Astrocyte of the cerebellum (primary cell): Measurements from ENCODE around the gene CD200.
"Not testable (repeated sequence)": the region's sequence is repeated elsewhere in the genome, so short reads cannot be mapped to it uniquely, and the experiment has no call there.

Experiments
- DNase-seq: peaks from one replicate; pipeline ENCODE4 v3.0.0-alpha.2; 2011; ENCODE audit warnings: low read depth
- H3K4me3 ChIP-seq: 2 replicates; pipeline ENCODE4 v1.5.1; 2011; ENCODE audit warnings: mild to moderate bottlenecking, low read depth, low read length, moderate library complexity
- in situ Hi-C: cut with HindIII; loops from 2 replicates; pipeline ENCODE4 v1.10.0; 2017; ENCODE audit warnings: low sequenced_read_pairs
- TF ChIP-seq, protein P1 (sequence below): IDR thresholded peaks from 2 replicates; pipeline ENCODE4 v1.5.1; 2012; ENCODE audit warnings: low read length, low read depth, moderate library complexity, mild to moderate bottlenecking; ENCODE audit errors: missing control alignments

Gene CD200

DNA sequence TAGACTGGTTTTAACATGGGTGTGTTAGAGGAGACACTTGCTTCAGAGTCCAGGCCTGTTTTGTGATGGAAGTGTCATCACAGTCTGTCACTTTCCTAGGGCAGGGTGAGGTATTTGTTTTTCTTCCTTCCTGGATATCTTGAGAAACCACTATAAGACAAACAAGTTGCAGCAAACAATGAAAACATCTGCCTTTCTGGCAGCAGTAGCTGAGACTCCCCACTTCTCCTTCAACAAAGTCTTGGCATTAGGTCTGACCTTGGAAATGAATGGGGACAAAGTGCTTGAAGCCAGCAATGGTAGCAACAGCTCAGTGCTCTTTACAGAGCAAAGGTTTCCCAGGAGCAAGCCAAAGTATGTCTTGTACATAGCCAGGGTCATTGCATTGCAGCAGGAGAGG is 64.6 kb downstream of the CD200 start:
- in situ Hi-C loops = no loop called here
- no peak for DNase-seq
- H3K4me3 ChIP-seq = no peak overlapping the region
- TF ChIP-seq, protein P1, sequence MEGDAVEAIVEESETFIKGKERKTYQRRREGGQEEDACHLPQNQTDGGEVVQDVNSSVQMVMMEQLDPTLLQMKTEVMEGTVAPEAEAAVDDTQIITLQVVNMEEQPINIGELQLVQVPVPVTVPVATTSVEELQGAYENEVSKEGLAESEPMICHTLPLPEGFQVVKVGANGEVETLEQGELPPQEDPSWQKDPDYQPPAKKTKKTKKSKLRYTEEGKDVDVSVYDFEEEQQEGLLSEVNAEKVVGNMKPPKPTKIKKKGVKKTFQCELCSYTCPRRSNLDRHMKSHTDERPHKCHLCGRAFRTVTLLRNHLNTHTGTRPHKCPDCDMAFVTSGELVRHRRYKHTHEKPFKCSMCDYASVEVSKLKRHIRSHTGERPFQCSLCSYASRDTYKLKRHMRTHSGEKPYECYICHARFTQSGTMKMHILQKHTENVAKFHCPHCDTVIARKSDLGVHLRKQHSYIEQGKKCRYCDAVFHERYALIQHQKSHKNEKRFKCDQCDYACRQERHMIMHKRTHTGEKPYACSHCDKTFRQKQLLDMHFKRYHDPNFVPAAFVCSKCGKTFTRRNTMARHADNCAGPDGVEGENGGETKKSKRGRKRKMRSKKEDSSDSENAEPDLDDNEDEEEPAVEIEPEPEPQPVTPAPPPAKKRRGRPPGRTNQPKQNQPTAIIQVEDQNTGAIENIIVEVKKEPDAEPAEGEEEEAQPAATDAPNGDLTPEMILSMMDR = no peak

DNA sequence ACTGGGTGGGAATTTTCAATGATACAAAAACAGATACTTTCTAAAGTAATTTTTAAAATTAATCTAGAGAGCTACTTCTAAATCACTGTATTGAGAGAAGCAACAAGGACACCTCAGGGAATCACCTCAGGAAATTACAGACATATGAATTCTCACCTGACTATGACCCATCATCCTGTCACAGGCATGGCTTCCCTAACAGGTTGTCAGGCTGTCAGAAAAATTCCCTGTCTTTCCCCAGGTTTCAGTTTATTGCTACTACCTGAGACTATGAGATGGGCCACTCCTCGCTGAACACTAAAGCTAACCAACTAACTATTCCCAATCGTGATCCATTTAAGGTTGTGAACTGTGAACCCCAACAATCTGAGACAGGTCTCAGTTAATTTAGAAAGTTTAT is 66.1 kb downstream of the CD200 start:
- TF ChIP-seq, protein P1 = no peak
- DNase-seq = no peak
- in situ Hi-C loops = no loop called here
- no peak overlapping the region for H3K4me3 ChIP-seq

DNA sequence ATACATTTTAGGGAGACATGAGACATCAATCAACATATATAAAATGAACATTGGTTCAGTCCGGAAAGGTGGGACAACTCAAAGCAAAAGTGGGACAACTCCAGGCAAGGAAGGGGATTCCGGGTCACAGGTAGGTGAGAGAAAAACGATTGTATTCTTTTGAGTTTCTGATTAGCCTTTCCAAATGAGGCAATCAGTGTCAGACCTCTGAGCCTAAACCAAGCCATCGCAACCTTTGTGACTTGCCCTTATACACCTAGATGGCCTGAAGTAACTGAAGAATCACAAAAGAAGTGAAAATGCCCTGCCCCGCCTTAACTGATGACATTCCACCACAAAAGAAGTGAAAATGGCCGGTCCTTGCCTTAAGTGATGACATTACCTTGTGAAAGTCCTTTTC is 66.6 kb downstream of the CD200 start:
- in situ Hi-C loops, DNase-seq, H3K4me3 ChIP-seq: not testable (repeated sequence)

DNA sequence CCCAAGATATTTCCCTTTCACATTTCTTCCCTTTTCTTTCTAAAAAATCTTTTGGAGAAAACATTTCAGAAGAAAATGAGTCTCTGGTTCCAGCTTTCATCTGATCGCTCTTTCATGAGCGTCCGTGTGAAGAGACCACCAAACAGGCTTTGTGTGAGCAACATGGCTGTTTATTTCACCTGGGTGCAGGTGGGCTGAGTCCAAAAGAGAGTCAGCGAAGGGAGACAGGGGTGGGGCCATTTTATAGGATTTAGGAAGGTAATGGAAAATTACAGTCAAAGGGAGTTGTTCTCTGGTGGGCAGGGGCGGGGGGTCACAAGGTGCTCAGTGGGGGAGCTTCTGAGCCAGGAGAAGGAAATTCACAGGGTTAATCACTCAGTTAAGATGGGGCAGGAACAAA is 67.4 kb downstream of the CD200 start:
- DNase-seq, in situ Hi-C loops, H3K4me3 ChIP-seq: not testable (repeated sequence)

DNA sequence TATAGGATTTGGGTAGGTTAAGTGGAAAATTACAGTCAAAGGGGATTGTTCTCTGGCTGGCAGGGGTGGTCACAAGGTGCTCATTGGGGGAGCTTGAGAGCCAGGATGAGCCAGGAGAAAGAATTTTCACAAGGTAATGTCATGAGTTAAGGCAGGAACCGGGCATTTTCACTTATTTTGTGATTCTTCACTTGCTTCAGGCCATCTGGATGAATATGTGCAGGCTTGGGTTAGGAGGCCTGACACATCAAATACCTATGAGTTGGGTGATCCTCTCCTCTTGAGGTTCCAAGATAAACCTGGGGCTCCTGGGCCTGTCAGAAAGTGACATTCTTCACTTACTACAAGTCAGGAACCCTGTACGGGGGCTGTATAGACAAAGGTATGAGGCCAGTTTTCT is 68.7 kb downstream of the CD200 start:
- TF ChIP-seq, protein P1 = no peak
- in situ Hi-C loops = no loop called here
- no peak overlapping the region for H3K4me3 ChIP-seq
- DNase-seq = no peak

DNA sequence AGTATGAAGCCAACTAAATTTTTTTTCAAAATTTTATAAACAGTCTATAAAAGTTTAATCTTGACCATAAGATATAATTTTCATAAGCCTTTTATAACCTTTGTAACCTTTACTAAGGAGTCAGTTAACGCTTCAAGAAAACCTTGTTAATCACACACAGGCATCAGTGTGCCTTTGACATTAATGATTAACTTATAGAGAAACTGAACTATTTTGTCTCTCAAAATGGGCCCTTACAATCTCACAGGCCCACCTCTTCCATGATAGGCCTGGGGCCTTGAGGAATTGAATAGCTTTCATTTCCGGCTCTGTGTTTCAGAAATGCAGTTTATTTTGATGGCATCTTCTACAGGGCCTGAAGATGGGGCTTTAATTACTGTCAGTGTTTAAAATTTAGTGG is 70.1 kb downstream of the CD200 start:
- TF ChIP-seq, protein P1 = no peak
- in situ Hi-C loops = no loop called here
- no peak for DNase-seq
- no peak overlapping the region for H3K4me3 ChIP-seq

DNA sequence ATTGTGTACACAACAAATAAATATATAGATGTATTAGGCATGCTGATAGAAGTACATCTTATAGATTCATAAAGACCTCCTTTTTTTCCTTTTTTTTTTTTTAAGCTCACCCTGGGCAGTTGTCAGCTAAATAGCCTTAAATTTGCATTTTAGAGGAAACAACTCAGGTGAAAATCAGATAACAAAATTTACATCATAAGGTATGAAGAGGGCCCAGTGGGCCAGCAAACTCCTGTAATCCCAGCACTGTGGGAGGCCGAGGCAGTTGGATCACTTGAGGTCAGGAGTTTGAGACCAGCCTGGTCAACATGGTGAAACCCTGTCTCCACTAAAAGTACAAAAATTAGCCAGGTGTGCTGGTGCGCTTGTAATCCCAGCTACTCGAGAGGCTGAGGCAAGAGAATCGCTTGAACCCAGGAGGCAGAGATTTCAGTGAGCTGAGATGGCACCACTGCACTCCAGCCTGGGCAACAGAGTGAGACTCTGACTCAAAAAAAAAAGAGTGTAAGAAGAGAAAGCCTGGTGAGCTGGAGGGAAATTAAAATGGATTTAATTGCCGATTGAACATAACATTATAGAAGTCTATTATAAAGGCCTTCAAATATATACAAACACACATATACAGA is 72.1 kb downstream of the CD200 start:
- in situ Hi-C loops, DNase-seq, H3K4me3 ChIP-seq: not testable (repeated sequence)

DNA sequence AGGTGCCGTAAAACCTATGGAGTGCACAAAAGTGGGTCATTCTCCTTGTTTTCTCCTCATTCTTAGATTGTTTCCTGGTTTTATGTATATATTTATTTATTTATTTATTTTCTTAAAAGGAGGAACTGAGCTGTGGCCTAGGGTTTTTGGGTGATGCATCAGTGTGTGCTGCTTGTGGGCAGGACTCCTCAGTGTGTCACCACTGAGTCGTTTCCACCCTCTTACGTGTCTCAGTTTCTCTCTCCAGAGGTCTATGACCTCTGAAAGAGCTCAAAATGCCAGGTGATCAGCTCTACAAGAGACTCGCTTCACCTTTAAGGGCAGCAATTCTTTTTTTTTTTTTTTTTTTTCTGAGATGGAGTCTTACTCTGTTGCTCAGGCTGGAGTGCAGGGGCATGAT is 72.9 kb downstream of the CD200 start:
- in situ Hi-C loops = no loop called here
- no peak for DNase-seq
- H3K4me3 ChIP-seq = no peak overlapping the region
- TF ChIP-seq, protein P1 = no peak
